NB4 (cell line): ENCODE data around the gene ACVR1.

Source experiments
- CTCF ChIP-seq: IDR thresholded peaks from one replicate; pipeline ENCODE4 v1.5.1; 2012; ENCODE audit warnings: low read depth, low read length
- POLR2A ChIP-seq: IDR thresholded peaks from 2 replicates; pipeline ENCODE4 v1.6.1; 2011; ENCODE audit warnings: mild to moderate bottlenecking; ENCODE audit not compliant: insufficient read length; ENCODE audit errors: extremely low read depth

GRCh38 chr2:157696036-157696435 lies 180.1 kb downstream of the ACVR1 start:
- TF ChIP-seq CTCF (no peak), POLR2A (no peak)
